ENCODE results near the gene GPR171.
A peak's percentile ranks its signal among the peaks of the same experiment; 100 is the strongest.

The GPR171 gene

GRCh38 chr3:151216641-151217607, 13.9 kb upstream of the GPR171 start:
- no peak for DNase-seq (ENCODE audit: low read depth, low spot score)

GRCh38 chr3:151214459-151214858, 11.4 kb upstream of the GPR171 start:
- no peak for DNase-seq (ENCODE audit: low read depth, low spot score)
- no peak overlapping the region for H3K27ac ChIP-seq

More at GRCh38 chr3:151216641-151217607, 13.9 kb upstream of the GPR171 start:
- H3K27ac ChIP-seq, result no peak overlapping the region

- H3K27ac ChIP-seq, result no peak overlapping the region
- no peak for DNase-seq (ENCODE audit: low read depth, low spot score)
Measured at GRCh38 chr3:151213881-151214280, 10.9 kb upstream of the GPR171 start.

- DNase-seq (ENCODE audit: low read depth, low spot score), result no peak
- H3K27ac ChIP-seq, result no peak overlapping the region
Measured at GRCh38 chr3:151213151-151213550, 10.1 kb upstream of the GPR171 start.

GRCh38 chr3:151210676-151211381, 7.8 kb upstream of the GPR171 start:
- no peak overlapping the region for H3K27ac ChIP-seq
- no peak for DNase-seq (ENCODE audit: low read depth, low spot score)

DNA sequence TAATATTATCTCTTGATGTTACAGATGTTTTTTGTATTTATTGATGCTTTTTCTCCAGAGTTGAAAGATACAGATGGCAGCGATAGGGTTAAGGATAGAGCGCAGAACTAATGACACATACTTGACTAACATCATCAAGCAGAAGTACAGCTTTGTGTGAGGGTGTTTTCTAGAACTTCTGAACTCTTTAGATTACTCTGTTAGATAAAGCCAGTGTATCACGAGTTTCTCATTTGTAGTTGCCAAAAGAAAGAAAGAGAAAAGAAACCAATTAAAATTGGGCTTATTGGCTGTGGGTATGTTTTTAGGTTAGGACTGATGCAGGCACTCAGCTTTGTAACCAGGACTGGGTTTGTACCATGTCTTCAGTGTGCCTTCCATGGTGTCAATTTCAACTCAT, 6.6 kb upstream of the GPR171 start:
- H3K27ac ChIP-seq, result no peak overlapping the region
- no peak for DNase-seq (ENCODE audit: low read depth, low spot score)

GRCh38 chr3:151206201-151206600, 3.2 kb upstream of the GPR171 start:
- no peak for DNase-seq (ENCODE audit: low read depth, low spot score)
- H3K27ac ChIP-seq, result no peak overlapping the region

DNA sequence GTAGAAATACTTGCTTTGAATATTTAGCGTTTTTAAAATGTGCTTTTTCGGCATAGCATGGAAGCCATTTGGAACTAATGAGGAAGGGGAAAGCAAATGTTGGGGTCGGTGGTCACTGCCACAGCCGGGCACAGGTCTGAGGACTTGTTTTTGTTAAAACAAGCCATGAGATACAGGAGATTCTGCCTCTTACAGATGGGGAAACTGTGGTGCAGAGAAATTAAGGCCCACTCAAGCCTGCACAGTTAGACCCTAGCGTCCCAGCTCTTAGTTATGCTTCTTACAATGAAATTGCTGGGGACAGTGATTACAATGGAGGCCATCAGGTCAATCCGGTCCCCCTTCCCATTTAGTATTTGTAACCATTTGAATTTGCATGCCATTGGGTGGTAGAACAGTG, 2.5 kb upstream of the GPR171 start:
- no peak overlapping the region for H3K27ac ChIP-seq
- DNase-seq (ENCODE audit: low read depth, low spot score), result no peak

- DNase-seq (ENCODE audit: low read depth, low spot score), result no peak
- H3K27ac ChIP-seq, result no peak overlapping the region
Measured at GRCh38 chr3:151204530-151205402, 1.8 kb upstream of the GPR171 start.

DNA sequence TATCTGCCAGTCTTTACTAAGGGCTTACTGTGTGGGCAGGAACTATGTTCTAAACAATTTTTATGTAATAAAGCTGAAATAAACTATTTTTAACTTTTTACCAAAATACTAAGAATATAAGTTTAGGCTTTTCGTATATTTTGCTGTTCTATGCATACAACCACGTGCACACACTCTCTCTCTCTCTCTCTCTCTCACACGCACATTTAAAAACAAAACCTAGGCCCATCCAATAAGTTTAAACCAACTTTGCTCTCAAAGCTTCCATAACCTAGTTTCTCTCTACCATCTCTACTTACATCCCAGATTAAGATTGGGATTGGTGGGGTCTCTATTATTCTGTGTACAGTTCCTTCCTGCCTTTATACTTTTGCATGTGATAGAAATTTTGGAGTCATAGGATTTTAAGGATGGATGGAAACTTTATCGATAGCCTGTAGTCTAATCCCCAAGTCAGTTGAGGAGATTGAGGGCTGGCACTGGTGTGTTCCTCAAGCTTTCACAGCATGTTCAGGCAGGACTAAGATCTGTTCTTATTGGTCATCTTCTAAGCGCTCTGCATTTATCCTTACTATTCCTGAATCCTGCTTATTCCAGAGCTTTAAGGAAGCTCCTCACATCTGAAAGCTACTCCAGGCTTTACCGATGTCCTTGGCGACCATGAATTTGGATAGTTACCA, 1.8 kb downstream of the GPR171 start:
- DNase-seq (ENCODE audit: low read depth, low spot score), result no peak
- H3K27ac ChIP-seq, result no peak overlapping the region

DNA sequence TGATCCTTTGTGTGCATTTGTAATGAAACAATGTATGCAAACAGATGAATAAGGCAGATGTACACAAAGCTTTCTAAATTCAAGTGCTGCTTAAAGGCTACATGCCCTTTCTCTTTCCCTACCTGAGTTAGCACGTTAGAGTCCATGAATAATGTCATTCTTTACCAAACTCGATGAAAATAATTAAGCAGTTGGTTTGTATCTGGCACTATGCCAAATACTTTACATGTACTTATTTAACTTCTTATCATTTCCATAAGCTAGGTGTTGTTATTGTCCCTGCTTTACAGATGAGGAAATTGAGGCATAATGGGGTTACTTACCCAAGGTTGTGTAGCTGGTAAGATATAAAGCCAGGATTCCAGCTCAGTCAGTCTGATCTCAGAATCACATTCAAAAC, 2.4 kb downstream of the GPR171 start:
- DNase-seq (ENCODE audit: low read depth, low spot score), result no peak
- H3K27ac ChIP-seq, result no peak overlapping the region

GRCh38 chr3:151199554-151200438, 3.2 kb downstream of the GPR171 start:
- no peak for DNase-seq (ENCODE audit: low read depth, low spot score)
- no peak overlapping the region for H3K27ac ChIP-seq

- DNase-seq (ENCODE audit: low read depth, low spot score), result no peak
- H3K27ac ChIP-seq, result no peak overlapping the region
Measured at GRCh38 chr3:151198849-151199248, 4.2 kb downstream of the GPR171 start.

DNA sequence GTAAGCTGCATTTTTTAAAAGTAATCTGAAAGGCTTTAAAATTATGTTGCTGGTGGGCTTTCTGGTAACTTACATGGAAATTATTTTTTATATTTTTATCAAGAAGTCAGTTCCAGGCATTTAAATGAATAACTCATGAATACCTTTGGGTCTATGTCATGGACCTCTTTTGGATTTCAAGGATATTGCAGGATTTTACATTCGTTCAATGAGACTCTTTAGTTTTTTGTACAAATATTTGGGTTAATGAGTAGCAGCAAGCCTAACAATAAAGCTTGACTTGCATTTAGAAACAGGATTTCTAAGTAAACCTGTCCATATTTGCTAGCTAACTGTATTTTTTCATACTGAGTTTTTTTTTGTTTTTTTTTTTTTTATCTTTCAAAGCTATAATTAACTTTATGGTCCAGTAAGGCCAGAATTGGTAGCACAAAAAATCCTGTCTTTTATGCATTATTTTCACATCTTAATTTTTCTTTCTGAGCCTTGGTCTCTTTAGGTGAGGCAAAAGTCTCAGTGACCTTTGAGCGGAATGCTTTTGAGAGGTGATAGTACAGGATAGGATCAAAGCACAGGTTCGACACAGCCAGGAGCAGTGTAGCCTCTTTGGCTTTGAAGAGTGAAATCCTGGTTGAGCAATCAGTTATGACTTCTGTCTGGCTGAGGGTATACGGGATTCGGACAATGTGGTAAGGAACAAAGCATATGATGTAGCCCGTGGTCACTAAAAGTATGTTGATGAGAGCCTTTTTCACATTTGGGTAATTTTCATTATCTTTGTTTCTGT, 4.8 kb downstream of the GPR171 start:
- peak overlapping the region; percentile 16 for H3K27ac ChIP-seq
- no peak for DNase-seq (ENCODE audit: low read depth, low spot score)

DNA sequence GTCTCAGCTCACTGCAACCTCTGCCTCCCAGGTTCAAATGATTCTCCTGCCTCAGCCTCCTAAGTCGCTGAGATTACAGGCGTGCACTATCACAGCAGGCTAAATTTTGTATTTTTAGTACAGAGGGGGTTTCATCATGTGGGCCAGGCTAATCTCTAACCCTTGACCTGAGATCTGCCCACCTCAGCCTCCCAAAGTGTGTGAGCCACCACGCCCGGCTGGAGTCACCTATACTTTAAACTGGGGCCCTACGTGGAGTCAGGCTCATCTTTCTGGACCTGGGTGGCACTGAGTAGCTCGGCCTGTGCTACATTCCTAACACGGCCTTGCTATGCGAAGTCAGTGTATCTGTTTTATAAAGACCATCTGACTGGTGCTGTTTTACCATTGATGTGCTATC, 5.8 kb downstream of the GPR171 start:
- H3K27ac ChIP-seq, result no peak overlapping the region
- DNase-seq (ENCODE audit: low read depth, low spot score), result no peak

- no peak overlapping the region for H3K27ac ChIP-seq
- DNase-seq (ENCODE audit: low read depth, low spot score), result no peak
Measured at GRCh38 chr3:151196434-151196833, 6.6 kb downstream of the GPR171 start.

- H3K27ac ChIP-seq, result no peak overlapping the region
- no peak for DNase-seq (ENCODE audit: low read depth, low spot score)
Measured at GRCh38 chr3:151195826-151196225, 7.2 kb downstream of the GPR171 start.

GRCh38 chr3:151192545-151192944, 10.5 kb downstream of the GPR171 start:
- H3K27ac ChIP-seq, result no peak overlapping the region
- DNase-seq (ENCODE audit: low read depth, low spot score), result no peak
